Liver (tissue), 9 donors: Measurements from ENCODE around the gene RAB7A. TPM values are rescaled to one million over a fixed set of nuclear protein-coding genes. Genes with fewer than 3 reads are reported as not detected.

Experiments
- DNase-seq: peaks from one replicate; pipeline ENCODE4 v3.0.0-alpha.2; 2017; ENCODE audit warnings: low spot score
- H3K27ac ChIP-seq, 2 donors: one replicate each; pipeline ENCODE4 v1.7.0; 2013; ENCODE audit warnings: inconsistent platforms in 2 of 2, low read length in 2 of 2, control low read depth in 1 of 2, low read depth in 1 of 2, mild to moderate bottlenecking in 1 of 2
- H3K27me3 ChIP-seq, 4 donors: one replicate each; pipeline versions ENCODE4 v1.6.1 to v1.7.0; 2013; ENCODE audit warnings: low read length in 3 of 4, inconsistent platforms in 1 of 4, mild to moderate bottlenecking in 1 of 4, moderate library complexity in 1 of 4; ENCODE audit not compliant: control insufficient read depth in 4 of 4, insufficient read depth in 4 of 4
- H3K36me3 ChIP-seq, 4 donors: one replicate each; pipeline versions ENCODE4 v1.6.1 to v1.7.0; 2013; ENCODE audit warnings: low read length in 3 of 4, mild to moderate bottlenecking in 3 of 4, low read depth in 1 of 4, moderate library complexity in 1 of 4; ENCODE audit not compliant: control insufficient read depth in 4 of 4, insufficient read depth in 3 of 4
- H3K4me1 ChIP-seq, 4 donors: one replicate each; pipeline versions ENCODE4 v1.6.1 to v1.7.0; 2013; ENCODE audit warnings: low read length in 3 of 4, mild to moderate bottlenecking in 3 of 4, moderate library complexity in 1 of 4; ENCODE audit not compliant: control insufficient read depth in 4 of 4, insufficient read depth in 4 of 4
- H3K4me3 ChIP-seq, 3 donors: one replicate each; pipeline versions ENCODE4 v1.6.1 to v1.7.0; 2013; ENCODE audit warnings: low read length in 3 of 3, control low read depth in 1 of 3, low read depth in 1 of 3, mild to moderate bottlenecking in 1 of 3
- H3K9ac ChIP-seq, 2 donors: one replicate each; pipeline ENCODE4 v1.7.0; 2013; ENCODE audit warnings: low read length in 2 of 2, mild to moderate bottlenecking in 2 of 2, moderate library complexity in 2 of 2, control low read depth in 1 of 2, low read depth in 1 of 2
- H3K9me3 ChIP-seq, 4 donors: one replicate each; pipeline versions ENCODE4 v1.6.1 to v1.7.0; 2013; ENCODE audit warnings: low read length in 3 of 4; ENCODE audit not compliant: control insufficient read depth in 4 of 4
- ATF3 ChIP-seq: IDR thresholded peaks from 2 replicates; pipeline ENCODE4 v1.6.1; 2016; ENCODE audit warnings: antibody characterized with exemption
- EGR1 ChIP-seq, 2 donors: IDR thresholded peaks; 2 replicates each; pipeline ENCODE4 v1.6.1; 2016 to 2018; ENCODE audit warnings: antibody characterized with exemption in 2 of 2, low read depth in 2 of 2
- FOXA1 ChIP-seq: IDR thresholded peaks from 2 replicates; pipeline ENCODE4 v1.6.1; 2016; ENCODE audit warnings: antibody characterized with exemption
- FOXA2 ChIP-seq: IDR thresholded peaks from 2 replicates; pipeline ENCODE4 v1.6.1; 2016; ENCODE audit warnings: antibody characterized with exemption
- GABPA ChIP-seq, 2 donors: IDR thresholded peaks in 1 of 2; conservative IDR thresholded peaks in 1 of 2; 2 replicates each; pipeline ENCODE4 v1.6.1; 2016; ENCODE audit warnings: antibody characterized with exemption in 2 of 2, mild to moderate bottlenecking in 1 of 2, moderate library complexity in 1 of 2
- HNF4G ChIP-seq: IDR thresholded peaks from 2 replicates; pipeline ENCODE4 v1.6.1; 2016; ENCODE audit warnings: antibody characterized with exemption
- JUND ChIP-seq, 2 donors: IDR thresholded peaks; 2 replicates each; pipeline ENCODE4 v1.6.1; 2016; ENCODE audit warnings: antibody characterized with exemption in 2 of 2
- RAD21 ChIP-seq, 2 donors: IDR thresholded peaks; 2 replicates each; pipeline ENCODE4 v1.6.1; 2016; ENCODE audit warnings: antibody characterized with exemption in 2 of 2, mild to moderate bottlenecking in 2 of 2
- SP1 ChIP-seq: IDR thresholded peaks from 2 replicates; pipeline ENCODE4 v1.6.1; 2018; ENCODE audit warnings: antibody characterized with exemption, mild to moderate bottlenecking
- TAF1 ChIP-seq: conservative IDR thresholded peaks from 2 replicates; pipeline ENCODE4 v1.6.1; 2016; ENCODE audit warnings: antibody characterized with exemption, mild to moderate bottlenecking
- YY1 ChIP-seq: IDR thresholded peaks from 2 replicates; pipeline ENCODE4 v1.6.1; 2016; ENCODE audit warnings: antibody characterized with exemption, mild to moderate bottlenecking
- ZBTB33 ChIP-seq: IDR thresholded peaks from 2 replicates; pipeline ENCODE4 v1.6.1; 2016; ENCODE audit warnings: antibody characterized with exemption
- WGBS: extraction: QIAGEN DNeasy Blood & Tissue Kit; methylation state at CpG from one replicate; pipeline ENCODE4 v1.1.7; 2013; 5-methylcytosine and 5-hydroxymethylcytosine counted together
- polyA plus RNA-seq, 2 donors: library from polyadenylated mRNA; stranded (reverse) in 1 of 2; unstranded in 1 of 2; fragments of 200-250 nt in 1 of 2; fragments of >200 nt in 1 of 2; fragmentation: Nextera tagmentation in 1 of 2; extraction: Ambion mirVana in 1 of 2; gene quantifications; one replicate each; pipeline versions ENCODE4 v1.2.1 to v1.2.3, GENCODE V29; 2013 to 2015
- total RNA-seq, 2 donors: library from RNA; depleted of rRNA; stranded (reverse); fragments of >200 nt; gene quantifications; one replicate each; pipeline ENCODE4 v1.2.3, GENCODE V29; 2014
- TF ChIP-seq, protein P1 (sequence below): IDR thresholded peaks from 2 replicates; pipeline ENCODE4 v1.6.1; 2016; ENCODE audit warnings: antibody characterized with exemption, mild to moderate bottlenecking
- TF ChIP-seq, protein P2 (sequence below): fragments of 150-350 bp; IDR thresholded peaks from 2 replicates; pipeline ENCODE4 v1.5.1; 2017; ENCODE audit warnings: improper control_type of control experiment, low read depth, low read length; ENCODE audit not compliant: missing input control
- donor health status: healthy.
- donor health status: healthy.
- donor health status: healthy.
- donor health status: healthy.
- donor health status: healthy.

The RAB7A gene
- total and polyA plus RNA-seq, 4 donors = 34.6 to 90.6 (median 63.4) TPM

- 91% methylated on average over 3 of the region's 3 CpGs for WGBS
- Histone ChIP-seq H3K9me3 (no peaks in the 10 kb centered on the region), H3K27ac (no peak overlapping the region), H3K9ac (no peak overlapping the region), H3K4me1 (peaks cover 0 to 27% (median 24%) of the 10 kb centered on the region in 4 donors), H3K4me3 (no peak overlapping the region), H3K27me3 (no peaks in the 10 kb centered on the region), H3K36me3 (peaks cover 0 to 4% (median 0%) of the 10 kb centered on the region in 4 donors)
- DNase-seq = no peak
- TF ChIP-seq, protein P1, sequence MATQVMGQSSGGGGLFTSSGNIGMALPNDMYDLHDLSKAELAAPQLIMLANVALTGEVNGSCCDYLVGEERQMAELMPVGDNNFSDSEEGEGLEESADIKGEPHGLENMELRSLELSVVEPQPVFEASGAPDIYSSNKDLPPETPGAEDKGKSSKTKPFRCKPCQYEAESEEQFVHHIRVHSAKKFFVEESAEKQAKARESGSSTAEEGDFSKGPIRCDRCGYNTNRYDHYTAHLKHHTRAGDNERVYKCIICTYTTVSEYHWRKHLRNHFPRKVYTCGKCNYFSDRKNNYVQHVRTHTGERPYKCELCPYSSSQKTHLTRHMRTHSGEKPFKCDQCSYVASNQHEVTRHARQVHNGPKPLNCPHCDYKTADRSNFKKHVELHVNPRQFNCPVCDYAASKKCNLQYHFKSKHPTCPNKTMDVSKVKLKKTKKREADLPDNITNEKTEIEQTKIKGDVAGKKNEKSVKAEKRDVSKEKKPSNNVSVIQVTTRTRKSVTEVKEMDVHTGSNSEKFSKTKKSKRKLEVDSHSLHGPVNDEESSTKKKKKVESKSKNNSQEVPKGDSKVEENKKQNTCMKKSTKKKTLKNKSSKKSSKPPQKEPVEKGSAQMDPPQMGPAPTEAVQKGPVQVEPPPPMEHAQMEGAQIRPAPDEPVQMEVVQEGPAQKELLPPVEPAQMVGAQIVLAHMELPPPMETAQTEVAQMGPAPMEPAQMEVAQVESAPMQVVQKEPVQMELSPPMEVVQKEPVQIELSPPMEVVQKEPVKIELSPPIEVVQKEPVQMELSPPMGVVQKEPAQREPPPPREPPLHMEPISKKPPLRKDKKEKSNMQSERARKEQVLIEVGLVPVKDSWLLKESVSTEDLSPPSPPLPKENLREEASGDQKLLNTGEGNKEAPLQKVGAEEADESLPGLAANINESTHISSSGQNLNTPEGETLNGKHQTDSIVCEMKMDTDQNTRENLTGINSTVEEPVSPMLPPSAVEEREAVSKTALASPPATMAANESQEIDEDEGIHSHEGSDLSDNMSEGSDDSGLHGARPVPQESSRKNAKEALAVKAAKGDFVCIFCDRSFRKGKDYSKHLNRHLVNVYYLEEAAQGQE = no peak
- TF ChIP-seq YY1 (no peak), ZBTB33 (no peak), GABPA (IDR thresholded peaks at IDR 0.05 in 1 of 2, conservative IDR thresholded peaks at IDR 0.05 in 1 of 2) (no peak), JUND (IDR thresholded peaks at IDR 0.05) (no peak), RAD21 (IDR thresholded peaks at IDR 0.05) (no peak), FOXA1 (no peak), HNF4G (no peak), FOXA2 (no peak), EGR1 (IDR thresholded peaks at IDR 0.05; ENCODE audit: low read depth in 2 of 2) (no peak)
- TF ChIP-seq, protein P2, sequence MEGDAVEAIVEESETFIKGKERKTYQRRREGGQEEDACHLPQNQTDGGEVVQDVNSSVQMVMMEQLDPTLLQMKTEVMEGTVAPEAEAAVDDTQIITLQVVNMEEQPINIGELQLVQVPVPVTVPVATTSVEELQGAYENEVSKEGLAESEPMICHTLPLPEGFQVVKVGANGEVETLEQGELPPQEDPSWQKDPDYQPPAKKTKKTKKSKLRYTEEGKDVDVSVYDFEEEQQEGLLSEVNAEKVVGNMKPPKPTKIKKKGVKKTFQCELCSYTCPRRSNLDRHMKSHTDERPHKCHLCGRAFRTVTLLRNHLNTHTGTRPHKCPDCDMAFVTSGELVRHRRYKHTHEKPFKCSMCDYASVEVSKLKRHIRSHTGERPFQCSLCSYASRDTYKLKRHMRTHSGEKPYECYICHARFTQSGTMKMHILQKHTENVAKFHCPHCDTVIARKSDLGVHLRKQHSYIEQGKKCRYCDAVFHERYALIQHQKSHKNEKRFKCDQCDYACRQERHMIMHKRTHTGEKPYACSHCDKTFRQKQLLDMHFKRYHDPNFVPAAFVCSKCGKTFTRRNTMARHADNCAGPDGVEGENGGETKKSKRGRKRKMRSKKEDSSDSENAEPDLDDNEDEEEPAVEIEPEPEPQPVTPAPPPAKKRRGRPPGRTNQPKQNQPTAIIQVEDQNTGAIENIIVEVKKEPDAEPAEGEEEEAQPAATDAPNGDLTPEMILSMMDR = no peak
These were observed 10.6 kb downstream of the RAB7A start for GRCh38 chr3:128736601-128737000.

DNA sequence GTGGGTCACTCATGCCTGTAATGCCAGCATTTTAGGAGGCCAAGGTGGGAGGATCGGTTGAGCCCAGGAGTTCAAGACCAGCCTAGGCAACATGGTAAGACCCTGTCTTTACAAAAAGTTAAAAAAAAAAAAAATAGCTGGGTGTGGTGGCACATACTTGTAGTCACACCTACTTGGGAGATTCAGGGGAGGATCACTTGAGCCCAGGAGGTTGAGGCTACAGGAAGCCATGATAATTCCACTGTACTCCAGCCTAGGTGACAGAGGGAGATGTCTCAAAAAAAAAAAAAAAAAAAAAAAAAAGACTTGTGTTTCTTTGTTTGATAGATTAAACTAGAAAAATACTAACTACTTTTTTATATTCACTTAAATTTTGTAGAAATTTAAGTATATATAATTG is 14.6 kb downstream of the RAB7A start:
- DNase-seq = no peak
- H3K9me3 ChIP-seq = no peaks in the 10 kb centered on the region

More for the DNA sequence above, 14.6 kb downstream of the RAB7A start:
- WGBS = 98% methylated on average over 1 of the region's 1 CpG
- TF ChIP-seq GABPA (IDR thresholded peaks at IDR 0.05 in 1 of 2, conservative IDR thresholded peaks at IDR 0.05 in 1 of 2) (no peak), ZBTB33 (no peak), SP1 (no peak), FOXA2 (no peak), JUND (IDR thresholded peaks at IDR 0.05) (no peak), ATF3 (no peak), TAF1 (no peak), FOXA1 (no peak)
- peaks cover 3 to 6% (median 4%) of the 10 kb centered on the region in 4 donors for H3K36me3 ChIP-seq
- H3K4me3 ChIP-seq = no peak overlapping the region
- no peak overlapping the region for H3K9ac ChIP-seq
- no peak overlapping the region for H3K27ac ChIP-seq
- no peaks in the 10 kb centered on the region for H3K27me3 ChIP-seq
- peaks cover 0 to 7% (median 2%) of the 10 kb centered on the region in 4 donors for H3K4me1 ChIP-seq
